ENCODE measurements around the gene KRT86. TPM values are rescaled to one million over a fixed set of nuclear protein-coding genes. Genes with fewer than 3 reads are reported as not detected.

KRT86 gene
- total RNA-seq, 2 donors from 2014 or later = not detected

GRCh38 chr12:52308806-52309425, 34.5 kb downstream of the KRT86 start:
- no peak for DNase-seq
- H3K4me3 Mint-ChIP-seq = peak overlapping the region; percentile 59
- Histone ChIP-seq H3K27me3 (ENCODE audit: control insufficient read depth, insufficient read depth, low read length, poor library complexity, severe bottlenecking) (peaks cover 69% of the 10 kb centered on the region), H3K4me3 (ENCODE audit: low read length) (peak overlapping the region; percentile 72), H3K9ac (ENCODE audit: extremely low read depth, low read length, poor library complexity, severe bottlenecking) (no peak overlapping the region), H3K4me1 (ENCODE audit: control insufficient read depth, insufficient read depth, low read length) (no peaks in the 10 kb centered on the region), H3K27ac (ENCODE audit: low read depth, low read length) (no peak overlapping the region), H3K36me3 (ENCODE audit: control insufficient read depth, insufficient read depth, low read length) (no peaks in the 10 kb centered on the region), H3K9me3 (ENCODE audit: control insufficient read depth, low read length) (no peaks in the 10 kb centered on the region)
- peaks cover 74% of the 10 kb centered on the region for H3K27me3 Mint-ChIP-seq (ENCODE audit: insufficient read depth)
- H3K27ac Mint-ChIP-seq = no peak overlapping the region
- TF ChIP-seq CTCF (conservative IDR thresholded peaks at IDR 0.05) = no peak
- peaks cover 5% of the 10 kb centered on the region for H3K4me1 Mint-ChIP-seq
- H3K36me3 Mint-ChIP-seq (ENCODE audit: low read depth) = no peaks in the 10 kb centered on the region
- no peaks in the 10 kb centered on the region for H3K9me3 Mint-ChIP-seq
- 62 to 66% methylated on average over 15 of the region's 15 CpGs for WGBS, 2 experiments (ENCODE audit: insufficient coverage in 1 of 2, insufficient read length in 1 of 2)

GRCh38 chr12:52310622-52311284, 36.3 kb downstream of the KRT86 start:
- Histone ChIP-seq H3K4me3 (ENCODE audit: low read length) (no peak overlapping the region), H3K4me1 (ENCODE audit: control insufficient read depth, insufficient read depth, low read length) (no peaks in the 10 kb centered on the region), H3K27ac (ENCODE audit: low read depth, low read length) (no peak overlapping the region), H3K9me3 (ENCODE audit: control insufficient read depth, low read length) (no peaks in the 10 kb centered on the region), H3K36me3 (ENCODE audit: control insufficient read depth, insufficient read depth, low read length) (no peaks in the 10 kb centered on the region), H3K27me3 (ENCODE audit: control insufficient read depth, insufficient read depth, low read length, poor library complexity, severe bottlenecking) (peaks cover 69% of the 10 kb centered on the region), H3K9ac (ENCODE audit: extremely low read depth, low read length, poor library complexity, severe bottlenecking) (no peak overlapping the region)
- Mint-ChIP-seq H3K9me3 (no peaks in the 10 kb centered on the region), H3K27me3 (ENCODE audit: insufficient read depth) (peaks cover 78% of the 10 kb centered on the region), H3K27ac (no peak overlapping the region), H3K4me3 (no peak overlapping the region), H3K4me1 (peaks cover 5% of the 10 kb centered on the region), H3K36me3 (ENCODE audit: low read depth) (no peaks in the 10 kb centered on the region)
- TF ChIP-seq CTCF (conservative IDR thresholded peaks at IDR 0.05) = no peak
- 79 to 93% methylated on average over 4 to 5 of the region's 5 CpGs for WGBS, 2 experiments (ENCODE audit: insufficient coverage in 1 of 2, insufficient read length in 1 of 2)
- no peak for DNase-seq

GRCh38 chr12:52311285-52311648, 36.8 kb downstream of the KRT86 start:
- Mint-ChIP-seq H3K4me3 (no peak overlapping the region), H3K27ac (no peak overlapping the region), H3K4me1 (peaks cover 5% of the 10 kb centered on the region), H3K36me3 (ENCODE audit: low read depth) (no peaks in the 10 kb centered on the region), H3K9me3 (no peaks in the 10 kb centered on the region), H3K27me3 (ENCODE audit: insufficient read depth) (peaks cover 74% of the 10 kb centered on the region)
- Histone ChIP-seq H3K9ac (ENCODE audit: extremely low read depth, low read length, poor library complexity, severe bottlenecking) (no peak overlapping the region), H3K27ac (ENCODE audit: low read depth, low read length) (no peak overlapping the region), H3K9me3 (ENCODE audit: control insufficient read depth, low read length) (no peaks in the 10 kb centered on the region), H3K36me3 (ENCODE audit: control insufficient read depth, insufficient read depth, low read length) (no peaks in the 10 kb centered on the region), H3K27me3 (ENCODE audit: control insufficient read depth, insufficient read depth, low read length, poor library complexity, severe bottlenecking) (peaks cover 68% of the 10 kb centered on the region), H3K4me3 (ENCODE audit: low read length) (no peak overlapping the region), H3K4me1 (ENCODE audit: control insufficient read depth, insufficient read depth, low read length) (no peaks in the 10 kb centered on the region)
- peak; percentile 35 for DNase-seq
- TF ChIP-seq CTCF (conservative IDR thresholded peaks at IDR 0.05) = no peak
- WGBS, 2 experiments (ENCODE audit: insufficient coverage in 1 of 2, insufficient read length in 1 of 2) = 83 to 92% methylated on average over 3 of the region's 3 CpGs

Measured in endodermal cell (in vitro differentiated cells).